ENCODE results near the gene ISLR2. TPM values are rescaled to one million over a fixed set of nuclear protein-coding genes. Genes with fewer than 3 reads are reported as not detected.

The ISLR2 gene
- under 0.01 and 0.09 TPM in 2 replicates for total RNA-seq

GRCh38 chr15:74130155-74130848, at the start of gene ISLR2:
ISLR2 (plus strand) TSS chr15:74130586; CDS start chr15:74132755, 2,169 bp downstream.

GRCh38 chr15:74082450-74082849, 47.9 kb upstream of the ISLR2 start, which contains the start of gene GOLGA6A:
GOLGA6A (minus strand) TSS chr15:74082550; CDS start chr15:74082509, 41 bp downstream.

GRCh38 chr15:74173380-74174218, 43.2 kb downstream of the ISLR2 start, which contains the start of gene ISLR:
ISLR (plus strand) TSS chr15:74173710; CDS start chr15:74174859, 1,149 bp downstream.

Other genes starting within 250 kb of the ISLR2 start
- gene LOXL1, start 204.1 kb upstream of the ISLR2 start, total RNA-seq = 227 and 313 TPM in 2 replicates
- gene STOML1, start 138.3 kb upstream of the ISLR2 start, total RNA-seq = 15.2 and 16.8 TPM in 2 replicates
- gene PML, start 135.9 kb upstream of the ISLR2 start, total RNA-seq = 79.1 and 85.5 TPM in 2 replicates
- not detected in 2 replicates for gene GOLGA6A, start 48.0 kb upstream of the ISLR2 start, total RNA-seq
- gene ISLR, start 43.1 kb downstream of the ISLR2 start, total RNA-seq = 185 and 199 TPM in 2 replicates
- 2.0 and 3.5 TPM in 2 replicates for gene STRA6, start 72.2 kb downstream of the ISLR2 start, total RNA-seq
- 1.3 TPM in 1 of 2 replicates, not detected in the other for gene CCDC33, start 105.7 kb downstream of the ISLR2 start, total RNA-seq
- 1.4 and 6.5 TPM in 2 replicates for gene CYP11A1, start 237.1 kb downstream of the ISLR2 start, total RNA-seq